ENCODE measurements around the gene TIMM8A. TPM values are rescaled to one million over a fixed set of nuclear protein-coding genes. Genes with fewer than 3 reads are reported as not detected.

The TIMM8A gene
- total RNA-seq, 1 donor, result 3.9 TPM

GRCh38 chrX:101390664-101391525 is 42.4 kb upstream of the TIMM8A start, which contains the start of gene RPL36A:
Gene RPL36A (plus strand): TSS chrX:101391011. CDS start chrX:101391044, 33 bp downstream.
- peak within 1 kb of the TSS; percentile 74 for H3K4me3 ChIP-seq (ENCODE audit: low read depth, low read length)
- DNase-seq (ENCODE audit: low read depth), result peak; percentile 90
- TF ChIP-seq, protein P1, sequence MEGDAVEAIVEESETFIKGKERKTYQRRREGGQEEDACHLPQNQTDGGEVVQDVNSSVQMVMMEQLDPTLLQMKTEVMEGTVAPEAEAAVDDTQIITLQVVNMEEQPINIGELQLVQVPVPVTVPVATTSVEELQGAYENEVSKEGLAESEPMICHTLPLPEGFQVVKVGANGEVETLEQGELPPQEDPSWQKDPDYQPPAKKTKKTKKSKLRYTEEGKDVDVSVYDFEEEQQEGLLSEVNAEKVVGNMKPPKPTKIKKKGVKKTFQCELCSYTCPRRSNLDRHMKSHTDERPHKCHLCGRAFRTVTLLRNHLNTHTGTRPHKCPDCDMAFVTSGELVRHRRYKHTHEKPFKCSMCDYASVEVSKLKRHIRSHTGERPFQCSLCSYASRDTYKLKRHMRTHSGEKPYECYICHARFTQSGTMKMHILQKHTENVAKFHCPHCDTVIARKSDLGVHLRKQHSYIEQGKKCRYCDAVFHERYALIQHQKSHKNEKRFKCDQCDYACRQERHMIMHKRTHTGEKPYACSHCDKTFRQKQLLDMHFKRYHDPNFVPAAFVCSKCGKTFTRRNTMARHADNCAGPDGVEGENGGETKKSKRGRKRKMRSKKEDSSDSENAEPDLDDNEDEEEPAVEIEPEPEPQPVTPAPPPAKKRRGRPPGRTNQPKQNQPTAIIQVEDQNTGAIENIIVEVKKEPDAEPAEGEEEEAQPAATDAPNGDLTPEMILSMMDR (IDR thresholded peaks at IDR 0.05; ENCODE audit: insufficient read depth, low read depth, low read length), result peak; percentile 67

- TF ChIP-seq, protein P1 (IDR thresholded peaks at IDR 0.05; ENCODE audit: insufficient read depth, low read depth, low read length), result no peak
- no peak for DNase-seq (ENCODE audit: low read depth)
- no peak overlapping the region for H3K4me3 ChIP-seq (ENCODE audit: low read depth, low read length)
These were observed 40.1 kb upstream of the TIMM8A start for GRCh38 chrX:101388604-101389003.

DNA sequence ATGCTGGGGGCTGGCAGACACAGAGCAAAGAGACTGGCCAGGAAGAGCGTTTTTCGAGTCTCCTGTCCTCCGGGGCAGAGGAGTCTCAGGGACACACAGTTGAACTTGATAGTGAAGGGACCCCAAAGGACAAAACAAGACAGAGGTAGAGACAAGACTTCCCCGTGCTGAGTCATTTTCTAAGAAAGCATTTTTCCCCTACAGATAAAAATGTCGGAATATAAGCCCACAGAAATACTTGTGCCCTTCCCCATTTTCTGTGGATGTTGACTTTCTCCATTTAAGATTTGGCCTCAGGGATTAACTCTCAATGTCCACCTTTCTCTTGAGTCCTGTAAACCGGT is 38.0 kb upstream of the TIMM8A start:
- no peak overlapping the region for H3K4me3 ChIP-seq (ENCODE audit: low read depth, low read length)
- no peak for DNase-seq (ENCODE audit: low read depth)
- TF ChIP-seq, protein P1 (IDR thresholded peaks at IDR 0.05; ENCODE audit: insufficient read depth, low read depth, low read length), result no peak

DNA sequence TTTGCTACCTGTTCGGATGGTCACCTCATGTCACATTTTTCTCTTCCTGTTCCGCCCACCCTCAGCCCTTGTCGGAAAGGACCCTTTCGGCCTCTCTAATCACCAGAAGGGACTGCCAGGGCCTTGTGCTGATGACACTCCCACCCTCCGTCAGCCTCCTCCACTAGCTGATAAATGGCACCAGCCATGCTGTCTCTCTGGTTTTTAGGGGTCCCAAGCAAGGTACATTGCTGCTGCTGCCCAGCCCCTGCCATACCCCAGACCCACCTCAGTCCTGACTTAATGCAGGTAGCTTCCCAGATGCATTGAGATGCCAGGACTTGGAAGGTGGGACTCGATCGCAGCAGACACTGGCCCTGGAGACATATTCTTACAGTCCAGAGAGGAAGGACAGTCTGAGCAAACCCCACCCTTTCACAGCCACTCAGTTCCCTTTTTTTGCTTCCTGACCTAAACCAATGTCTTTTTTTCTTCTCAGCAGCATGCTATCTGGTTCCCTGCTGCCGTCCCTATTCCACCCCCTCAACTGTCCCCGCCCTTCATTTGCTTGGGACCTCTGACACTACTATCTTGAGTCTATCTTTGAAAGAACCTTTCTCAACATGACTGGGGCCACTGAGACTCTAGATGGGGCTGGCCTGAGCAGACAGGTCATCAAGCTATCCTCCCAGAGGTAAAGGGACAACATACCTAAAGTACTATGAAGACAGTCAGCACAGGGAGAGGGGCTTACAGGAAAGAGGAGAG is 37.4 kb upstream of the TIMM8A start, which contains the start of gene BTK:
Gene BTK, minus strand, starts transcription at position 397 of the 747 bp plus-strand sequence. CDS start 10,907 bp downstream, outside the sequence.
- TF ChIP-seq, protein P1 (IDR thresholded peaks at IDR 0.05; ENCODE audit: insufficient read depth, low read depth, low read length), result no peak
- no peak for DNase-seq (ENCODE audit: low read depth)
- H3K4me3 ChIP-seq (ENCODE audit: low read depth, low read length), result no peak within 1 kb of the TSS

GRCh38 chrX:101385026-101385684 is 36.6 kb upstream of the TIMM8A start:
- no peak overlapping the region for H3K4me3 ChIP-seq (ENCODE audit: low read depth, low read length)
- TF ChIP-seq, protein P1 (IDR thresholded peaks at IDR 0.05; ENCODE audit: insufficient read depth, low read depth, low read length), result no peak
- no peak for DNase-seq (ENCODE audit: low read depth)

GRCh38 chrX:101383679-101384205 is 35.2 kb upstream of the TIMM8A start:
- TF ChIP-seq, protein P1 (IDR thresholded peaks at IDR 0.05; ENCODE audit: insufficient read depth, low read depth, low read length), result no peak
- no peak for DNase-seq (ENCODE audit: low read depth)
- no peak overlapping the region for H3K4me3 ChIP-seq (ENCODE audit: low read depth, low read length)
